Smooth muscle cell (in vitro differentiated cells): ENCODE results near the gene MRPL23. TPM values are rescaled to one million over a fixed set of nuclear protein-coding genes. Genes with fewer than 3 reads are reported as not detected.

Source experiments
- DNase-seq: peaks from one replicate; lab custom pipeline; 2025; ENCODE audit not compliant: unreplicated experiment; lab: John Stamatoyannopoulos, UW
- H2AFZ ChIP-seq: fragments of 200-600 bp; sonication (generic); 2 replicates; pipeline ENCODE4 v1.6.0; 2016; ENCODE audit warnings: antibody characterized with exemption, low read depth, mild to moderate bottlenecking
- H3F3A ChIP-seq: fragments of 200-600 bp; sonication (generic); 2 replicates; pipeline ENCODE4 v1.6.0; 2017; ENCODE audit warnings: antibody characterized with exemption, low read depth
- H3K27ac ChIP-seq: fragments of 200-600 bp; sonication (generic); 2 replicates; pipeline ENCODE4 v1.5.1; 2016; ENCODE audit warnings: low read depth, mild to moderate bottlenecking
- H3K27me3 ChIP-seq: fragments of 200-600 bp; sonication (generic); 2 replicates; pipeline ENCODE4 v1.6.1; 2016; ENCODE audit warnings: low read depth, mild to moderate bottlenecking
- H3K36me3 ChIP-seq: fragments of 200-600 bp; sonication (generic); 2 replicates; pipeline ENCODE4 v1.5.1; 2016; ENCODE audit warnings: low read depth
- H3K4me1 ChIP-seq: fragments of 200-600 bp; sonication (generic); 2 replicates; pipeline ENCODE4 v1.5.1; 2016; ENCODE audit warnings: low read depth
- H3K4me2 ChIP-seq: fragments of 200-600 bp; sonication (generic); 2 replicates; pipeline ENCODE4 v1.6.0; 2016; ENCODE audit warnings: mild to moderate bottlenecking
- H3K4me3 ChIP-seq: fragments of 200-600 bp; sonication (generic); 2 replicates; pipeline ENCODE4 v1.5.1; 2016; ENCODE audit warnings: mild to moderate bottlenecking
- H3K79me2 ChIP-seq: fragments of 200-600 bp; sonication (generic); 2 replicates; pipeline ENCODE4 v1.6.0; 2016; ENCODE audit warnings: low read depth, mild to moderate bottlenecking
- H3K9ac ChIP-seq: fragments of 200-600 bp; sonication (generic); 2 replicates; pipeline ENCODE4 v1.6.0; 2016; ENCODE audit warnings: low read depth
- H3K9me3 ChIP-seq: fragments of 200-600 bp; sonication (generic); replicated peaks from 2 replicates; pipeline ENCODE4 v1.5.1; 2016; ENCODE audit warnings: low read depth
- H4K20me1 ChIP-seq: fragments of 200-600 bp; sonication (generic); 2 replicates; pipeline ENCODE4 v1.6.0; 2016; ENCODE audit warnings: low read depth
- CTCF ChIP-seq: fragments of 200-600 bp; sonication (generic); IDR thresholded peaks from 2 replicates; pipeline ENCODE4 v1.5.1; 2017; ENCODE audit warnings: borderline replicate concordance, mild to moderate bottlenecking, antibody characterized with exemption; ENCODE audit not compliant: insufficient read depth, poor library complexity, severe bottlenecking
- WGBS: methylation state at CpG from one replicate; pipeline ENCODE4 v1.1.7; 2016; ENCODE audit warnings: low lambda C conversion rate; 5-methylcytosine and 5-hydroxymethylcytosine counted together
- polyA plus RNA-seq: library from polyadenylated mRNA; unstranded; fragments of >200 nt; fragmentation: Nextera tagmentation; extraction: Ambion mirVana; gene quantifications from 2 replicates; pipeline ENCODE4 v1.2.1, GENCODE V29; 2016
- total RNA-seq: library from RNA; depleted of rRNA; stranded (reverse); fragments of >200 nt; gene quantifications from 2 replicates; pipeline ENCODE4 v1.2.3, GENCODE V29; 2014

The MRPL23 gene
- total RNA-seq (27.7 and 51.6 TPM in 2 replicates), polyA plus RNA-seq (28.9 and 38.8 TPM in 2 replicates)

DNA sequence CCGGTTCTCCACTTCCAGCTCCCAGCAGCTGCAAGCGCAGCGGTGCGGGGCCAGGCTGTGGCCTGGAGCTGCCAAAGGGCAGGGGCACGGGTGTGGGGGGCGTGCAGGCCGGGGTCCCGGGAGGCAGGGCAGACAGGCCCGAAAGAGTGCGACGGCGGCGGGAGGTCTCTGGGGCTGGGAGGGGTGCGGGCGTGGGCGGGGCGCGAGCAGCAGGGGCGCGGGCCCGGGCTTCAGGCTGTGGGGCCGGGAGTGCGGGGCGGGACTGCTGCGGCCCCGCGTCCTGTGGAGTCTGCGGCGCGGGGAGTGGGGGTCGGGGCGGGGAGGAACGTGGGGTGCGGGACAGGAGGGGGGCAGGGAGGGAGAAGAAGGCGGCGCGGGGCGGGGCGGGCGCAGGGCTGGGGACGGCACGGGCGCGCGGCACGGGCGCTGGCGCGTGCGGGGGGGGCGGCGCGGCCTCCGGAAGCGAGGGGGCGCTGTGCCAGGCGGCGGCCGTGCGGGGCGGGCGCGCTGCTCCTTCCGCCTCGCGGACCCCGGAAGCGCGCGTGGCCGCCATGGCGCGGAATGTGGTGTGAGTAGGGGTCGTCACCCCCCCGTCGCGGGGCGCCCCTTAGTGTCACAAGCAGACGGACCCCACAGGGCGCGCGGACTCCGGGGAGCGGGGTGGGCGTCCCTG is at the start of gene MRPL23:
Gene MRPL23 (plus strand): TSS at position 521 of the 673 bp plus-strand sequence. CDS start 31 bp downstream, at position 552.
- no peak within 1 kb of the TSS for H3K27ac ChIP-seq
- no peak within 1 kb of the TSS for H3K4me2 ChIP-seq
- H3F3A ChIP-seq: no peaks in the 10 kb centered on the region
- no peaks in the 10 kb centered on the region for H4K20me1 ChIP-seq
- H3K9me3 ChIP-seq: no peaks in the 10 kb centered on the region
- H2AFZ ChIP-seq: no peak within 1 kb of the TSS
- H3K27me3 ChIP-seq: no peaks in the 10 kb centered on the region
- no CpG with 5 or more reads among the region's 85 CpGs for WGBS
- no peaks in the 10 kb centered on the region for H3K4me1 ChIP-seq
- H3K4me3 ChIP-seq: no peak within 1 kb of the TSS
- H3K79me2 ChIP-seq: no peaks in the 10 kb centered on the region
- H3K9ac ChIP-seq: no peak within 1 kb of the TSS
- no peak for DNase-seq
- no peak for TF ChIP-seq CTCF
- no peaks in the 10 kb centered on the region for H3K36me3 ChIP-seq

- H3K4me1 ChIP-seq: no peaks in the 10 kb centered on the region
- no peaks in the 10 kb centered on the region for H3K9me3 ChIP-seq
- H3K36me3 ChIP-seq: no peaks in the 10 kb centered on the region
- no peak for DNase-seq
- peaks cover 5% of the 10 kb centered on the region for H3F3A ChIP-seq
- no peak overlapping the region for H3K9ac ChIP-seq
- no peak overlapping the region for H3K4me3 ChIP-seq
- 92% methylated on average over 4 of the region's 4 CpGs for WGBS
- no peaks in the 10 kb centered on the region for H4K20me1 ChIP-seq
- no peaks in the 10 kb centered on the region for H3K27me3 ChIP-seq
- H2AFZ ChIP-seq: no peak overlapping the region
- no peak overlapping the region for H3K27ac ChIP-seq
- H3K4me2 ChIP-seq: no peak overlapping the region
- no peaks in the 10 kb centered on the region for H3K79me2 ChIP-seq
- TF ChIP-seq CTCF: no peak
Observed at GRCh38 chr11:1899090-1899489, 48.0 kb upstream of the MRPL23 start.

- Histone ChIP-seq H3K4me2 (no peak overlapping the region), H3K9me3 (no peaks in the 10 kb centered on the region), H3K36me3 (no peaks in the 10 kb centered on the region), H3K9ac (no peak overlapping the region), H3K79me2 (no peaks in the 10 kb centered on the region), H3K4me1 (no peaks in the 10 kb centered on the region), H3K27me3 (no peaks in the 10 kb centered on the region), H3K4me3 (no peak overlapping the region), H4K20me1 (no peaks in the 10 kb centered on the region), H2AFZ (no peak overlapping the region), H3F3A (peaks cover 1% of the 10 kb centered on the region), H3K27ac (no peak overlapping the region)
- DNase-seq: no peak
- 96% methylated on average over 5 of the region's 5 CpGs for WGBS
- no peak for TF ChIP-seq CTCF
Observed at GRCh38 chr11:1899686-1900085, 47.4 kb upstream of the MRPL23 start.

- peak overlapping the region; percentile 68 for H3K4me2 ChIP-seq
- no peaks in the 10 kb centered on the region for H3K79me2 ChIP-seq
- H3K9ac ChIP-seq: no peak overlapping the region
- no peaks in the 10 kb centered on the region for H4K20me1 ChIP-seq
- H3K27ac ChIP-seq: no peak overlapping the region
- no peaks in the 10 kb centered on the region for H3K36me3 ChIP-seq
- WGBS: 26% methylated on average over 5 of the region's 5 CpGs
- H2AFZ ChIP-seq: peak overlapping the region; percentile 79
- no peaks in the 10 kb centered on the region for H3K9me3 ChIP-seq
- no peaks in the 10 kb centered on the region for H3F3A ChIP-seq
- DNase-seq: no peak
- no peaks in the 10 kb centered on the region for H3K27me3 ChIP-seq
- no peak overlapping the region for H3K4me3 ChIP-seq
- no peaks in the 10 kb centered on the region for H3K4me1 ChIP-seq
- no peak for TF ChIP-seq CTCF
Observed at GRCh38 chr11:1906181-1906580, 41.0 kb upstream of the MRPL23 start.
